PC-9 (cell line): Measurements from ENCODE around the gene AP4E1. TPM values are rescaled to one million over a fixed set of nuclear protein-coding genes. Genes with fewer than 3 reads are reported as not detected.

Experiments used
- BruUV-seq: library from RNA; stranded (reverse); fragments of 400-500 nt; replicated peaks from 2 replicates; lab custom pipeline; 2021; lab: Mats Ljungman, UMichigan
- CTCF ChIA-PET: fragments of 300-600 bp; sonication (Branson Sonifier 250); formaldehyde crosslinking; loops from one replicate; lab custom pipeline; 2022; ENCODE audit warnings: antibody characterized with exemption; lab: Charles Lee
- POLR2A ChIA-PET: fragments of 300-600 bp; sonication (Branson Sonifier 250); formaldehyde crosslinking; loops from one replicate; lab custom pipeline; 2022; ENCODE audit warnings: antibody characterized with exemption; ENCODE audit not compliant: unreplicated experiment; lab: Charles Lee
- DNase-seq, 2 experiments: peaks; one replicate each; pipeline versions ENCODE4 v3.0.0 to v3.0.0-alpha.2; 2015 to 2022; ENCODE audit warnings: mixed read lengths in 1 of 2
- H2AFZ ChIP-seq: fragments of 200-600 bp; sonication (generic); 2 replicates; pipeline ENCODE4 v1.8.1; 2017; ENCODE audit warnings: antibody characterized with exemption
- H3F3A ChIP-seq: fragments of 200-600 bp; sonication (generic); 2 replicates; pipeline ENCODE4 v1.8.1; 2017; ENCODE audit warnings: antibody characterized with exemption, mild to moderate bottlenecking, low read depth; ENCODE audit not compliant: insufficient read depth
- H3K27ac ChIP-seq: fragments of 200-600 bp; sonication (generic); 2 replicates; pipeline ENCODE4 v1.6.1; 2016; ENCODE audit warnings: mixed run types
- H3K27me3 ChIP-seq: fragments of 200-600 bp; sonication (generic); 2 replicates; pipeline ENCODE4 v1.6.1; 2016; ENCODE audit warnings: low read depth, mixed run types; ENCODE audit not compliant: insufficient read depth
- H3K36me3 ChIP-seq: fragments of 200-600 bp; sonication (generic); 2 replicates; pipeline ENCODE4 v1.6.1; 2016; ENCODE audit warnings: low read depth, mixed run types
- H3K4me1 ChIP-seq: fragments of 200-600 bp; sonication (generic); replicated peaks from 2 replicates; pipeline ENCODE4 v1.6.1; 2016; ENCODE audit warnings: mixed run types; ENCODE audit not compliant: insufficient read depth
- H3K4me2 ChIP-seq: fragments of 200-600 bp; sonication (generic); 2 replicates; pipeline ENCODE4 v1.6.1; 2017; ENCODE audit warnings: mixed run types
- H3K4me3 ChIP-seq: fragments of 200-600 bp; sonication (generic); 2 replicates; pipeline ENCODE4 v1.6.1; 2016; ENCODE audit warnings: mixed run types
- H3K79me2 ChIP-seq: fragments of 200-600 bp; sonication (generic); 2 replicates; pipeline ENCODE4 v1.6.1; 2017; ENCODE audit warnings: low read depth, mixed run types
- H3K9me2 ChIP-seq: fragments of 200-600 bp; sonication (generic); 2 replicates; pipeline ENCODE4 v1.8.1; 2017; ENCODE audit warnings: mild to moderate bottlenecking; ENCODE audit not compliant: insufficient read depth
- H3K9me3 ChIP-seq: fragments of 200-600 bp; sonication (generic); 2 replicates; pipeline ENCODE4 v1.8.1; 2016; ENCODE audit warnings: low read depth; ENCODE audit not compliant: insufficient read depth
- H4K20me1 ChIP-seq: fragments of 200-600 bp; sonication (generic); 2 replicates; pipeline ENCODE4 v1.8.1; 2017; ENCODE audit not compliant: insufficient read depth
- EZH2 ChIP-seq: fragments of 200-600 bp; sonication (generic); IDR thresholded peaks from 2 replicates; pipeline ENCODE4 v1.8.0; 2017; ENCODE audit warnings: antibody characterized with exemption, low read depth
- intact Hi-C: fragments of 100-400 bp; cut with micrococcal nuclease; formaldehyde crosslinking; loops from one replicate; pipeline ENCODE4 v1.10.0; 2022; ENCODE audit not compliant: unreplicated experiment
- total RNA-seq: library from RNA; stranded (reverse); gene quantifications from 2 replicates; pipeline ENCODE4 v1.2.3, GENCODE V29; 2021
- TF ChIP-seq, protein P1 (sequence below): fragments of 200-600 bp; sonication (generic); conservative IDR thresholded peaks from 2 replicates; pipeline ENCODE4 v1.6.1; 2017; ENCODE audit warnings: mixed run types, antibody characterized with exemption, mild to moderate bottlenecking, moderate library complexity

AP4E1 gene
- total RNA-seq, 1 experiment from 2014 or later, result 10.0 TPM

DNA sequence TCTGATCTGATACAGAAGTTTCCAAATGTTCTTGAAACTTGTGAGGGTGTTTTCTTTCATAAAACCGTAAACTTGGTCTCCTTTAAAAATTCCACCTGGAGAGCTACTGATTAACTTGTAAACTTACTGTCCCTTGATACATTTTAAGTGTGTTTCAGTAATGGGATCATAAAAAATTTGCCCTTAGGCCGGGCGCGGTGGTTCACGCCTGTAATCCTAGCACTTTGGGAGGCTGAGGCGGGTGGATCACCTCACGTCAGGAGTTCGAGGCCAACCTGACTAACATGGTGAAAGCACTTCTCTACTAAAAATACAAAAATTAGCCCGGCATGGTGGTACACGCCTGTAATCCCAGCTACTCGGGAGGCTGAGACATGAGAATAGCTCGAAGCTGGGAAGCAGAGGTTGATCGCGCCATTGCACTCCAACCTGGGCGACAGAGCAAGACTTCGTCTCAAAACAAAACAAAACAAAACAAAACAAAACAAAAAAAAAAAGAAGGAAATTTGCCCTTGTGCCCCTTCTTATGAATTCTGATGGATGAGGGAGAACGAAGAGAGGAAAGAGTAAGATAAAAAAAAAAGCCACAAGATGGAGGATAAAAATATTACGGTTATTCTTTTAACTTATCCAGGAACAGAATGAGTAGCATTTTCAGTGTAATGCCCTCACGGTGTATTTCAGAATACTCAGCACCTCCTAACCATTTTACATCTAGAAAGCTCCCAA lies 32.1 kb upstream of the AP4E1 start:
- Histone ChIP-seq H3K27ac (no peak overlapping the region), H3K27me3 (no peaks in the 10 kb centered on the region), H2AFZ (peak overlapping the region; percentile 70; the same call in 1 of the 2 replicates), H3K9me2 (no peaks in the 10 kb centered on the region), H3K4me3 (peak overlapping the region; percentile 48; the same call in 1 of the 2 replicates), H3K9me3 (no peaks in the 10 kb centered on the region), H3K79me2 (no peaks in the 10 kb centered on the region), H3K4me1 (peaks cover 18% of the 10 kb centered on the region), H3F3A (no peaks in the 10 kb centered on the region), H3K36me3 (no peaks in the 10 kb centered on the region), H4K20me1 (no peaks in the 10 kb centered on the region), H3K4me2 (peak overlapping the region; percentile 74)
- DNase-seq, result no peak
- ChIA-PET CTCF (interaction anchor here (1.0 kb wide), 1 partner anchor 9 kb away, joined by 3 read pairs; no protein-coding TSS in a partner anchor), POLR2A (interaction anchor here (0.7 kb wide), 1 partner anchor 351 kb away, joined by 10 read pairs; no protein-coding TSS in a partner anchor)
- TF ChIP-seq, protein P1, sequence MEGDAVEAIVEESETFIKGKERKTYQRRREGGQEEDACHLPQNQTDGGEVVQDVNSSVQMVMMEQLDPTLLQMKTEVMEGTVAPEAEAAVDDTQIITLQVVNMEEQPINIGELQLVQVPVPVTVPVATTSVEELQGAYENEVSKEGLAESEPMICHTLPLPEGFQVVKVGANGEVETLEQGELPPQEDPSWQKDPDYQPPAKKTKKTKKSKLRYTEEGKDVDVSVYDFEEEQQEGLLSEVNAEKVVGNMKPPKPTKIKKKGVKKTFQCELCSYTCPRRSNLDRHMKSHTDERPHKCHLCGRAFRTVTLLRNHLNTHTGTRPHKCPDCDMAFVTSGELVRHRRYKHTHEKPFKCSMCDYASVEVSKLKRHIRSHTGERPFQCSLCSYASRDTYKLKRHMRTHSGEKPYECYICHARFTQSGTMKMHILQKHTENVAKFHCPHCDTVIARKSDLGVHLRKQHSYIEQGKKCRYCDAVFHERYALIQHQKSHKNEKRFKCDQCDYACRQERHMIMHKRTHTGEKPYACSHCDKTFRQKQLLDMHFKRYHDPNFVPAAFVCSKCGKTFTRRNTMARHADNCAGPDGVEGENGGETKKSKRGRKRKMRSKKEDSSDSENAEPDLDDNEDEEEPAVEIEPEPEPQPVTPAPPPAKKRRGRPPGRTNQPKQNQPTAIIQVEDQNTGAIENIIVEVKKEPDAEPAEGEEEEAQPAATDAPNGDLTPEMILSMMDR, result no peak
- TF ChIP-seq EZH2, result no peak
- intact Hi-C loops, result loop anchor here (2.0 kb wide), 2 partner anchors 112 to 200 kb away; partner anchors contain the start of gene SPPL2A
- no TSS peak for BruUV-seq

DNA sequence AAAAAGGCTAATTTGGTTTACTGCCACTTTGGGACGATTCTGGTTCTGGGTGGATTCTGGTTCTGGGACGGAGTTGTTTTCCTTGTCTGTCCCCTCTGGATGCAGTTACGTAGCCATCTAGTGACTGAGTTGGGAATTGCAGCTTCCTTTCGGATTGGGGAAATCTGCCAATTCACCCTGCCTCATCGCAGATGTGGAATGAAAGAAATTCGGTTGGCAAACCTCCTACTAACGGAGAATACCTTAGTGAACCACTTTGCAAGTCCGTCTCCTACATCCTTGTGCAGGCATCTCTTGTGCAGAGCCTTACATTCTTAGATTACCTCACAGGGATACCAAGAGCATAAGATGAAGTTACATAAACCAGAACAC lies 31.5 kb upstream of the AP4E1 start:
- H3K27me3 ChIP-seq, result no peaks in the 10 kb centered on the region
- peak overlapping the region; percentile 36 for H3K27ac ChIP-seq
- H3F3A ChIP-seq, result no peaks in the 10 kb centered on the region
- no peak for TF ChIP-seq EZH2
- TF ChIP-seq, protein P1, result peak; percentile 96
- peak overlapping the region; percentile 48; the same call in 1 of the 2 replicates for H3K4me3 ChIP-seq
- no peaks in the 10 kb centered on the region for H4K20me1 ChIP-seq
- no peaks in the 10 kb centered on the region for H3K36me3 ChIP-seq
- peak overlapping the region; percentile 74 for H3K4me2 ChIP-seq
- peak overlapping the region; percentile 70; the same call in 1 of the 2 replicates for H2AFZ ChIP-seq
- H3K9me2 ChIP-seq, result no peaks in the 10 kb centered on the region
- H3K4me1 ChIP-seq, result peaks cover 19% of the 10 kb centered on the region
- H3K9me3 ChIP-seq, result no peaks in the 10 kb centered on the region
- peak; percentile 74 to 84 for DNase-seq
- H3K79me2 ChIP-seq, result no peaks in the 10 kb centered on the region
- no TSS peak for BruUV-seq
- CTCF ChIA-PET, result interaction anchor here (0.6 to 1.0 kb wide), 2 partner anchors 8 to 138 kb away, joined by 3 read pairs; no protein-coding TSS in a partner anchor
- intact Hi-C loops, result loop anchor here (2.0 kb wide), 2 partner anchors 112 to 200 kb away; partner anchors contain the start of gene SPPL2A
- POLR2A ChIA-PET, result no interaction called here

DNA sequence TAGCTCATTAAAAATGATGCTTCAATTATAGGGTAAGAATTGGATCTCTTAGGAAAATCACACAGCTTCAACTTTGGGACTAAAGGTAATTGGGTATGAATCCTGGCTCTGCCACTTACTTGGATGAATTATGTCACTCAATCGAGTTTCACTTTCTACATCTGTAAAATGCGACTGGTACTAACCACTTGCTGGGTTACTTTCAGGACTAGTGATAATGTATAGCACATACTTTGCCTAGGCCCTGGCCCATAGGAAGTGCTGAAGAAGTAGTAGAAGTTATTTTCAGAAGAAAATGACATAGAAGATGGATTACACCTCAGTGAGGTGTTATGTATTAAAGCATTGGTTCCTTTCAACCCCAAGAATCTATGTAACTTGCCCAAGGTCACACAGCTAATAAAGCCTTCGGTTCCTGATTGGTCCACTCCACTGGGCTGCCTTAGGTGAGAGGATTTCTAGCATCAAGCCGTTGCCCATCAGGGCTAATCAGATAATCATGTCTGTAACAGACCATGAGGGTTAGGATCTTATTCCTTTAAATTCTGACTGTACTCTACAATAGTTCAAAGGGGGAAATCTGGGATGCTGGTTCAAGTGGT lies 29.4 kb upstream of the AP4E1 start:
- Histone ChIP-seq H3K4me1 (peaks cover 24% of the 10 kb centered on the region), H4K20me1 (no peaks in the 10 kb centered on the region), H3K4me3 (no peak overlapping the region), H2AFZ (no peak overlapping the region), H3K79me2 (no peaks in the 10 kb centered on the region), H3K36me3 (no peaks in the 10 kb centered on the region), H3K9me2 (no peaks in the 10 kb centered on the region), H3F3A (no peaks in the 10 kb centered on the region), H3K9me3 (no peaks in the 10 kb centered on the region), H3K27ac (no peak overlapping the region), H3K27me3 (no peaks in the 10 kb centered on the region), H3K4me2 (no peak overlapping the region)
- intact Hi-C loops, result no loop called here
- no TSS peak for BruUV-seq
- DNase-seq, result no peak
- POLR2A ChIA-PET, result no interaction called here
- CTCF ChIA-PET, result no interaction called here
- no peak for TF ChIP-seq EZH2
- TF ChIP-seq, protein P1, result no peak
